ENCODE results near the gene QRICH1. TPM values are rescaled to one million over a fixed set of nuclear protein-coding genes. Genes with fewer than 3 reads are reported as not detected.

The QRICH1 gene
- total RNA-seq, 2 experiments from 2014 or later: 210 to 255 TPM

GRCh38 chr3:49120096-49120437 lies 26.2 kb upstream of the QRICH1 start:
- intact Hi-C loops (cut with DNase I, micrococcal nuclease): loop anchor here (1.0 to 10.0 kb wide), 6 partner anchors 16 to 555 kb away; partner anchors contain the start of genes QARS1 (in 2 of the 2), APEH (in 1 of the 2), CCDC71 (in 1 of the 2) and NDUFAF3 (in 1 of the 2)
- H3K4me1 ChIP-seq (ENCODE audit: insufficient read depth, low read length): peaks cover 30% of the 10 kb centered on the region
- Mint-ChIP-seq H3K4me1 (ENCODE audit: low read depth) (peaks cover 23% of the 10 kb centered on the region), H3K36me3 (ENCODE audit: low read depth) (peaks cover 39% of the 10 kb centered on the region), H3K9me3 (no peaks in the 10 kb centered on the region), H3K27ac (peak overlapping the region; percentile 95), H3K4me3 (peak overlapping the region; percentile 93), H3K27me3 (no peaks in the 10 kb centered on the region)
- POLR2A ChIA-PET: interaction anchor here (1.0 to 3.3 kb wide), 11 partner anchors 15 to 403 kb away, joined by 3 to 92 read pairs (median 5); partner anchors contain the start of genes ARIH2, IMPDH2, IP6K2 and NDUFAF3
- peak overlapping the region; percentile 87 to 95 for H3K27ac ChIP-seq (ENCODE audit: low read depth in 1 of 2, low read length in 2 of 2)
- DNase-seq: peak in 2 of 14 experiments; percentile 4 to 16
- peak; percentile 16 for ATAC-seq (ENCODE audit: poor library complexity)
- peak overlapping the region; percentile 99 for H3K4me3 ChIP-seq (ENCODE audit: low read length)
- H3K9me3 ChIP-seq (ENCODE audit: control insufficient read depth in 1 of 2, insufficient read depth in 1 of 2, low read length in 2 of 2): no peaks in the 10 kb centered on the region
- H3K36me3 ChIP-seq (ENCODE audit: insufficient read depth, low read length): peaks cover 39% of the 10 kb centered on the region
- TF ChIP-seq, protein P1, sequence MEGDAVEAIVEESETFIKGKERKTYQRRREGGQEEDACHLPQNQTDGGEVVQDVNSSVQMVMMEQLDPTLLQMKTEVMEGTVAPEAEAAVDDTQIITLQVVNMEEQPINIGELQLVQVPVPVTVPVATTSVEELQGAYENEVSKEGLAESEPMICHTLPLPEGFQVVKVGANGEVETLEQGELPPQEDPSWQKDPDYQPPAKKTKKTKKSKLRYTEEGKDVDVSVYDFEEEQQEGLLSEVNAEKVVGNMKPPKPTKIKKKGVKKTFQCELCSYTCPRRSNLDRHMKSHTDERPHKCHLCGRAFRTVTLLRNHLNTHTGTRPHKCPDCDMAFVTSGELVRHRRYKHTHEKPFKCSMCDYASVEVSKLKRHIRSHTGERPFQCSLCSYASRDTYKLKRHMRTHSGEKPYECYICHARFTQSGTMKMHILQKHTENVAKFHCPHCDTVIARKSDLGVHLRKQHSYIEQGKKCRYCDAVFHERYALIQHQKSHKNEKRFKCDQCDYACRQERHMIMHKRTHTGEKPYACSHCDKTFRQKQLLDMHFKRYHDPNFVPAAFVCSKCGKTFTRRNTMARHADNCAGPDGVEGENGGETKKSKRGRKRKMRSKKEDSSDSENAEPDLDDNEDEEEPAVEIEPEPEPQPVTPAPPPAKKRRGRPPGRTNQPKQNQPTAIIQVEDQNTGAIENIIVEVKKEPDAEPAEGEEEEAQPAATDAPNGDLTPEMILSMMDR (IDR thresholded peaks at IDR 0.05): no peak
- H3K27me3 ChIP-seq (ENCODE audit: control insufficient read depth in 1 of 2, insufficient read depth in 2 of 2, low read length in 2 of 2): no peaks in the 10 kb centered on the region
- CTCF ChIA-PET: interaction anchor here (1.4 to 3.5 kb wide), 4 partner anchors 26 to 98 kb away, joined by 3 to 27 read pairs (median 8); partner anchors contain the start of genes KLHDC8B, NDUFAF3 and QRICH1

DNA sequence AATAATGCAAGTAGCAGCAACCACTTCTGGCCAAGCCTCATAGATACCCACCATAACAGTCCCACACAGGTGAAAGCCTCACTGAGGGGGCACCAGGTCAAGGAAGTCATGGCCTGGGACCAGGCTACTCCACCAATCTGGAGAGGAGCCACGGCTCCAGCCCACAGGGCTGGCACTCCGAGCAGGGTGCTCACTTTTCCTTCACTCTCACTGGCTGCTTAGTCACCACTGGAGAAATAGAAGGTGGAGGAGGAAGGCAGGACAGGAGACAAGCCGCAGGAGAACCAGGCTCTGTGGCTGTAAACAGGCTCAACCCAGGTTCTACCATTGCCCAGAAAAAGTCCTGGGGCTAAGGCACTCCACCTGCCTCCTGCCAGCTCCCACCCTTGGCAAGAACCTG lies 25.6 kb upstream of the QRICH1 start:
- H3K27ac Mint-ChIP-seq: peak overlapping the region; percentile 95
- TF ChIP-seq, protein P1 (IDR thresholded peaks at IDR 0.05): no peak
- Histone ChIP-seq H3K4me1 (ENCODE audit: insufficient read depth, low read length) (peaks cover 30% of the 10 kb centered on the region), H3K27ac (ENCODE audit: low read depth in 1 of 2, low read length in 2 of 2) (peak overlapping the region in 1 of 2 donors; percentile 95), H3K4me3 (ENCODE audit: low read length) (peak overlapping the region; percentile 99), H3K9me3 (ENCODE audit: control insufficient read depth in 1 of 2, insufficient read depth in 1 of 2, low read length in 2 of 2) (no peaks in the 10 kb centered on the region), H3K27me3 (ENCODE audit: control insufficient read depth in 1 of 2, insufficient read depth in 2 of 2, low read length in 2 of 2) (no peaks in the 10 kb centered on the region), H3K36me3 (ENCODE audit: insufficient read depth, low read length) (peaks cover 45% of the 10 kb centered on the region)
- CTCF ChIA-PET: interaction anchor here (2.2 to 3.5 kb wide), 2 partner anchors 26 to 98 kb away, joined by 11 to 27 read pairs; partner anchors contain the start of genes NDUFAF3 and QRICH1
- peaks cover 45% of the 10 kb centered on the region for H3K36me3 Mint-ChIP-seq (ENCODE audit: low read depth)
- DNase-seq: no peak
- H3K27me3 Mint-ChIP-seq: no peaks in the 10 kb centered on the region
- no peak for ATAC-seq (ENCODE audit: poor library complexity)
- POLR2A ChIA-PET: interaction anchor here (1.6 to 3.3 kb wide), 3 partner anchors 26 to 310 kb away, joined by 6 to 92 read pairs (median 17); partner anchors contain the start of genes NICN1, QRICH1 and WDR6
- H3K4me3 Mint-ChIP-seq: peak overlapping the region; percentile 93
- intact Hi-C loops (cut with DNase I, micrococcal nuclease): no loop called here
- no peaks in the 10 kb centered on the region for H3K9me3 Mint-ChIP-seq
- peaks cover 23% of the 10 kb centered on the region for H3K4me1 Mint-ChIP-seq (ENCODE audit: low read depth)

GRCh38 chr3:49119036-49119435 lies 25.2 kb upstream of the QRICH1 start:
- no peak overlapping the region for H3K4me3 ChIP-seq (ENCODE audit: low read length)
- Mint-ChIP-seq H3K9me3 (no peaks in the 10 kb centered on the region), H3K4me3 (peak overlapping the region; percentile 93), H3K27me3 (no peaks in the 10 kb centered on the region), H3K27ac (no peak overlapping the region), H3K4me1 (ENCODE audit: low read depth) (peaks cover 23% of the 10 kb centered on the region), H3K36me3 (ENCODE audit: low read depth) (peaks cover 49% of the 10 kb centered on the region)
- TF ChIP-seq, protein P1 (IDR thresholded peaks at IDR 0.05): no peak
- H3K9me3 ChIP-seq (ENCODE audit: control insufficient read depth in 1 of 2, insufficient read depth in 1 of 2, low read length in 2 of 2): no peaks in the 10 kb centered on the region
- ChIA-PET POLR2A (interaction anchor here (3.3 kb wide), 1 partner anchor 25 kb away, joined by 92 read pairs; the partner anchor contains the start of gene QRICH1), CTCF (interaction anchor here (3.5 kb wide), 1 partner anchor 25 kb away, joined by 27 read pairs; the partner anchor contains the start of gene QRICH1)
- intact Hi-C loops (cut with DNase I, micrococcal nuclease): no loop called here
- no peaks in the 10 kb centered on the region for H3K27me3 ChIP-seq (ENCODE audit: control insufficient read depth in 1 of 2, insufficient read depth in 2 of 2, low read length in 2 of 2)
- peaks cover 30% of the 10 kb centered on the region for H3K4me1 ChIP-seq (ENCODE audit: insufficient read depth, low read length)
- DNase-seq: no peak
- no peak for ATAC-seq (ENCODE audit: poor library complexity)
- H3K36me3 ChIP-seq (ENCODE audit: insufficient read depth, low read length): peaks cover 49% of the 10 kb centered on the region
- H3K27ac ChIP-seq (ENCODE audit: low read depth in 1 of 2, low read length in 2 of 2): no peak overlapping the region
